ENCODE data around the gene PLTP. TPM values are rescaled to one million over a fixed set of nuclear protein-coding genes. Genes with fewer than 3 reads are reported as not detected.

The PLTP gene
- total and polyA plus RNA-seq, 2 of the 13 experiments (the other 11 are each of a cell fraction or from before 2014, with no cell fraction given) = 16.9 to 28.6 TPM

DNA sequence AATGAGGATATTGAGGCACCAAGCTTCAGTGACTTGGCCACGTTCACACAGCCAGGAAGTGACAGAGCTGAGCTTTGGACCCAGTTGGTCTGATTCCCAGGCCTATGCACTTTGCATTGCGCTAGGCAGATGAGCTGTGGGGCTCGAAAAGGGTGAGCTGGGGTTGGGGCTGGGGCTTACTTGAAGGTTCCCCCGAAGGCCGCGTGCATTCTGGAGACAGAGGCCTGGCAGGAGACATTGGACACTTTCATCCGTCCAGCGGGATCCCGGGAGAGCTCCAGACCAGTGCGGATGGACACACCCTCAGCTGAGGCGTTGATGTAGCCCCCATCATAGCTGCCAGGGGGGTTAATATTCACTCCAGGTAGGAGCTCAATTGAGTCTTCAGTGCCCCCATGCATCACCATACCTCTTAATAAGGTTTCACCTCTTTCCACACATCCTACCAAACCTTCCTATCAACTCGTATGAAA is 2.6 kb downstream of the PLTP start (continued):
- TF ChIP-seq, protein P1, sequence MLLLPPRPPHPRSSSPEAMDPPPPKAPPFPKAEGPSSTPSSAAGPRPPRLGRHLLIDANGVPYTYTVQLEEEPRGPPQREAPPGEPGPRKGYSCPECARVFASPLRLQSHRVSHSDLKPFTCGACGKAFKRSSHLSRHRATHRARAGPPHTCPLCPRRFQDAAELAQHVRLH (CRISPR knock-in tag; IDR thresholded peaks at IDR 0.05; ENCODE audit: borderline replicate concordance, low read depth) = 0 out of 2 replicates have a peak, but pooled peaks have one; percentile 17
- TF ChIP-seq ZBTB8A (CRISPR knock-in tag; IDR thresholded peaks at IDR 0.05; ENCODE audit: borderline replicate concordance, low read depth) (no peak), ZNF841 (CRISPR knock-in tag; IDR thresholded peaks at IDR 0.05; ENCODE audit: borderline replicate concordance) (no peak), ZNF207 (IDR thresholded peaks at IDR 0.05; ENCODE audit: borderline replicate concordance) (no peak), ZNF83 (CRISPR knock-in tag; IDR thresholded peaks at IDR 0.05; ENCODE audit: borderline replicate concordance) (no peak), ZNF7 (CRISPR knock-in tag; IDR thresholded peaks at IDR 0.05) (no peak), CEBPG (CRISPR knock-in tag; IDR thresholded peaks at IDR 0.05) (peak; percentile 64), YEATS4 (CRISPR knock-in tag; IDR thresholded peaks at IDR 0.05; ENCODE audit: borderline replicate concordance) (peak; percentile 34; the same call in 1 of the 2 replicates), ZNF563 (CRISPR knock-in tag; IDR thresholded peaks at IDR 0.05) (no peak), HMG20A (CRISPR knock-in tag; IDR thresholded peaks at IDR 0.05; ENCODE audit: borderline replicate concordance) (no peak), THYN1 (CRISPR knock-in tag; IDR thresholded peaks at IDR 0.05; ENCODE audit: borderline replicate concordance, low read depth) (no peak), HMG20B (CRISPR knock-in tag; conservative IDR thresholded peaks at IDR 0.05) (0 out of 2 replicates have a peak, but pooled peaks have one; percentile 10), HOXA3 (CRISPR knock-in tag; IDR thresholded peaks at IDR 0.05) (peak; percentile 75; the same call in 1 of the 2 replicates), PRPF4 (IDR thresholded peaks at IDR 0.05; ENCODE audit: low read depth, low read length, poor library complexity, severe bottlenecking) (no peak), ZNF567 (CRISPR knock-in tag; IDR thresholded peaks at IDR 0.05; ENCODE audit: borderline replicate concordance) (no peak), NFATC3 (CRISPR knock-in tag; IDR thresholded peaks at IDR 0.05) (no peak), KDM1A (CRISPR knock-in tag; IDR thresholded peaks at IDR 0.05) (peak; percentile 69; the same call in 1 of the 2 replicates), ZBTB21 (CRISPR knock-in tag; IDR thresholded peaks at IDR 0.05) (no peak), ARHGAP35 (CRISPR knock-in tag; IDR thresholded peaks at IDR 0.05; ENCODE audit: borderline replicate concordance) (0 out of 2 replicates have a peak, but pooled peaks have one; percentile 19), MTA1 (CRISPR knock-in tag; IDR thresholded peaks at IDR 0.05; ENCODE audit: borderline replicate concordance) (peak; percentile 59; the same call in 1 of the 2 replicates)
- TF ChIP-seq, protein P2, sequence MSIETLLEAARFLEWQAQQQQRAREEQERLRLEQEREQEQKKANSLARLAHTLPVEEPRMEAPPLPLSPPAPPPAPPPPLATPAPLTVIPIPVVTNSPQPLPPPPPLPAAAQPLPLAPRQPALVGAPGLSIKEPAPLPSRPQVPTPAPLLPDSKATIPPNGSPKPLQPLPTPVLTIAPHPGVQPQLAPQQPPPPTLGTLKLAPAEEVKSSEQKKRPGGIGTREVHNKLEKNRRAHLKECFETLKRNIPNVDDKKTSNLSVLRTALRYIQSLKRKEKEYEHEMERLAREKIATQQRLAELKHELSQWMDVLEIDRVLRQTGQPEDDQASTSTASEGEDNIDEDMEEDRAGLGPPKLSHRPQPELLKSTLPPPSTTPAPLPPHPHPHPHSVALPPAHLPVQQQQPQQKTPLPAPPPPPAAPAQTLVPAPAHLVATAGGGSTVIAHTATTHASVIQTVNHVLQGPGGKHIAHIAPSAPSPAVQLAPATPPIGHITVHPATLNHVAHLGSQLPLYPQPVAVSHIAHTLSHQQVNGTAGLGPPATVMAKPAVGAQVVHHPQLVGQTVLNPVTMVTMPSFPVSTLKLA (IDR thresholded peaks at IDR 0.05) = no peak
- TF ChIP-seq, protein P3, sequence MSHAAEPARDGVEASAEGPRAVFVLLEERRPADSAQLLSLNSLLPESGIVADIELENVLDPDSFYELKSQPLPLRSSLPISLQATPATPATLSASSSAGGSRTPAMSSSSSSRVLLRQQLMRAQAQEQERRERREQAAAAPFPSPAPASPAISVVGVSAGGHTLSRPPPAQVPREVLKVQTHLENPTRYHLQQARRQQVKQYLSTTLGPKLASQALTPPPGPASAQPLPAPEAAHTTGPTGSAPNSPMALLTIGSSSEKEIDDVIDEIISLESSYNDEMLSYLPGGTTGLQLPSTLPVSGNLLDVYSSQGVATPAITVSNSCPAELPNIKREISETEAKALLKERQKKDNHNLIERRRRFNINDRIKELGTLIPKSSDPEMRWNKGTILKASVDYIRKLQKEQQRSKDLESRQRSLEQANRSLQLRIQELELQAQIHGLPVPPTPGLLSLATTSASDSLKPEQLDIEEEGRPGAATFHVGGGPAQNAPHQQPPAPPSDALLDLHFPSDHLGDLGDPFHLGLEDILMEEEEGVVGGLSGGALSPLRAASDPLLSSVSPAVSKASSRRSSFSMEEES (CRISPR knock-in tag; IDR thresholded peaks at IDR 0.05) = no peak
- TF ChIP-seq, protein P4, sequence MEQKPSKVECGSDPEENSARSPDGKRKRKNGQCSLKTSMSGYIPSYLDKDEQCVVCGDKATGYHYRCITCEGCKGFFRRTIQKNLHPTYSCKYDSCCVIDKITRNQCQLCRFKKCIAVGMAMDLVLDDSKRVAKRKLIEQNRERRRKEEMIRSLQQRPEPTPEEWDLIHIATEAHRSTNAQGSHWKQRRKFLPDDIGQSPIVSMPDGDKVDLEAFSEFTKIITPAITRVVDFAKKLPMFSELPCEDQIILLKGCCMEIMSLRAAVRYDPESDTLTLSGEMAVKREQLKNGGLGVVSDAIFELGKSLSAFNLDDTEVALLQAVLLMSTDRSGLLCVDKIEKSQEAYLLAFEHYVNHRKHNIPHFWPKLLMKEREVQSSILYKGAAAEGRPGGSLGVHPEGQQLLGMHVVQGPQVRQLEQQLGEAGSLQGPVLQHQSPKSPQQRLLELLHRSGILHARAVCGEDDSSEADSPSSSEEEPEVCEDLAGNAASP (CRISPR knock-in tag; IDR thresholded peaks at IDR 0.05; ENCODE audit: borderline replicate concordance) = peak; percentile 65
- TF ChIP-seq, protein P5, sequence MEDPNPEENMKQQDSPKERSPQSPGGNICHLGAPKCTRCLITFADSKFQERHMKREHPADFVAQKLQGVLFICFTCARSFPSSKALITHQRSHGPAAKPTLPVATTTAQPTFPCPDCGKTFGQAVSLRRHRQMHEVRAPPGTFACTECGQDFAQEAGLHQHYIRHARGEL (CRISPR knock-in tag; IDR thresholded peaks at IDR 0.05) = no peak

Measured in HepG2 (cell line).